HUES6 (cell line): ENCODE results near the gene LRRC45.
A peak's percentile ranks its signal among the peaks of the same experiment; 100 is the strongest.

Experiments used
- H3K27ac ChIP-seq: 2 replicates; pipeline ENCODE4 v1.7.0; 2013; ENCODE audit warnings: low read depth, mild to moderate bottlenecking, low read length, inconsistent platforms
- H3K27me3 ChIP-seq: 2 replicates; pipeline ENCODE4 v1.6.1; 2013; ENCODE audit warnings: low read length; ENCODE audit not compliant: control insufficient read depth, insufficient read depth
- H3K36me3 ChIP-seq: 2 replicates; pipeline ENCODE4 v1.6.1; 2013; ENCODE audit warnings: low read length; ENCODE audit not compliant: control insufficient read depth, insufficient read depth
- H3K4me1 ChIP-seq: 2 replicates; pipeline ENCODE4 v1.6.1; 2013; ENCODE audit warnings: low read length; ENCODE audit not compliant: control insufficient read depth, insufficient read depth
- H3K4me3 ChIP-seq: 2 replicates; pipeline ENCODE4 v1.5.1; 2013; ENCODE audit warnings: low read depth, low read length
- H3K9ac ChIP-seq: one replicate; pipeline ENCODE4 v1.6.1; 2013; ENCODE audit warnings: mild to moderate bottlenecking, low read length
- H3K9me3 ChIP-seq: 2 replicates; pipeline ENCODE4 v1.6.1; 2013; ENCODE audit warnings: low read depth, low read length; ENCODE audit not compliant: control insufficient read depth, insufficient read depth

Gene LRRC45

GRCh38 chr17:82063424-82064415 is 40.6 kb downstream of the LRRC45 start:
- peak overlapping the region; percentile 85 for H3K4me3 ChIP-seq
- 0 out of 2 replicates have a peak, but pooled peaks cover 4% of the 10 kb centered on the region for H3K4me1 ChIP-seq
- H3K9ac ChIP-seq: no peak overlapping the region

GRCh38 chr17:82064433-82065192 is 41.5 kb downstream of the LRRC45 start:
- H3K4me1 ChIP-seq: 0 out of 2 replicates have a peak, but pooled peaks cover 4% of the 10 kb centered on the region
- no peaks in the 10 kb centered on the region for H3K9me3 ChIP-seq
- 0 out of 2 replicates have a peak overlapping the region, but pooled peaks have one; percentile 19 for H3K27ac ChIP-seq
- peak overlapping the region; percentile 84 for H3K9ac ChIP-seq
- H3K4me3 ChIP-seq: peak overlapping the region; percentile 85
- H3K27me3 ChIP-seq: no peaks in the 10 kb centered on the region
- H3K36me3 ChIP-seq: peaks cover 40% of the 10 kb centered on the region

More at GRCh38 chr17:82063424-82064415, 40.6 kb downstream of the LRRC45 start:
- no peak overlapping the region for H3K27ac ChIP-seq
- no peaks in the 10 kb centered on the region for H3K9me3 ChIP-seq
- no peaks in the 10 kb centered on the region for H3K27me3 ChIP-seq
- H3K36me3 ChIP-seq: peaks cover 49% of the 10 kb centered on the region

- Histone ChIP-seq H3K27ac (0 out of 2 replicates have a peak overlapping the region, but pooled peaks have one; percentile 19), H3K9me3 (no peaks in the 10 kb centered on the region), H3K4me1 (0 out of 2 replicates have a peak, but pooled peaks cover 4% of the 10 kb centered on the region), H3K9ac (peak overlapping the region; percentile 84), H3K27me3 (no peaks in the 10 kb centered on the region; the same call in 1 of the 2 replicates), H3K4me3 (peak overlapping the region; percentile 85), H3K36me3 (peaks cover 35% of the 10 kb centered on the region)
Observed at GRCh38 chr17:82065193-82065637, 42.1 kb downstream of the LRRC45 start.

GRCh38 chr17:82065638-82066303 is 42.7 kb downstream of the LRRC45 start, which contains the start of gene DUS1L:
Gene DUS1L, minus strand, starts transcription at chr17:82065804. Its CDS starts 745 bp downstream, at chr17:82065059.
- Histone ChIP-seq H3K4me3 (peak within 1 kb of the TSS; percentile 85), H3K27ac (0 out of 2 replicates have a peak within 1 kb of the TSS, but pooled peaks have one; percentile 19), H3K4me1 (0 out of 2 replicates have a peak, but pooled peaks cover 4% of the 10 kb centered on the region), H3K27me3 (no peaks in the 10 kb centered on the region; the same call in 1 of the 2 replicates), H3K9ac (peak within 1 kb of the TSS; percentile 84), H3K36me3 (peaks cover 29% of the 10 kb centered on the region), H3K9me3 (no peaks in the 10 kb centered on the region)

GRCh38 chr17:82070611-82071010 is 47.5 kb downstream of the LRRC45 start:
- Histone ChIP-seq H3K36me3 (no peaks in the 10 kb centered on the region), H3K9me3 (no peaks in the 10 kb centered on the region), H3K9ac (no peak overlapping the region), H3K27me3 (no peaks in the 10 kb centered on the region; the same call in 1 of the 2 replicates), H3K4me3 (no peak overlapping the region), H3K4me1 (no peaks in the 10 kb centered on the region), H3K27ac (no peak overlapping the region)

- H3K27ac ChIP-seq: no peak overlapping the region
- no peaks in the 10 kb centered on the region; the same call in 1 of the 2 replicates for H3K27me3 ChIP-seq
- H3K9me3 ChIP-seq: no peaks in the 10 kb centered on the region
- no peaks in the 10 kb centered on the region for H3K36me3 ChIP-seq
- no peaks in the 10 kb centered on the region for H3K4me1 ChIP-seq
- H3K4me3 ChIP-seq: no peak overlapping the region
- no peak overlapping the region for H3K9ac ChIP-seq
Observed at GRCh38 chr17:82072827-82073226, 49.7 kb downstream of the LRRC45 start.

GRCh38 chr17:82073446-82073845 is 50.3 kb downstream of the LRRC45 start:
- Histone ChIP-seq H3K4me1 (no peaks in the 10 kb centered on the region), H3K27me3 (no peaks in the 10 kb centered on the region; the same call in 1 of the 2 replicates), H3K4me3 (no peak overlapping the region), H3K9me3 (no peaks in the 10 kb centered on the region), H3K27ac (no peak overlapping the region), H3K9ac (no peak overlapping the region), H3K36me3 (peaks cover 5% of the 10 kb centered on the region)

GRCh38 chr17:82076018-82076784 is 53.1 kb downstream of the LRRC45 start:
- Histone ChIP-seq H3K4me3 (no peak overlapping the region), H3K36me3 (peaks cover 32% of the 10 kb centered on the region), H3K27me3 (no peaks in the 10 kb centered on the region), H3K9me3 (no peaks in the 10 kb centered on the region), H3K9ac (no peak overlapping the region), H3K4me1 (no peaks in the 10 kb centered on the region), H3K27ac (no peak overlapping the region)

GRCh38 chr17:82076785-82077591 is 53.9 kb downstream of the LRRC45 start:
- Histone ChIP-seq H3K36me3 (peaks cover 39% of the 10 kb centered on the region), H3K27me3 (no peaks in the 10 kb centered on the region), H3K4me3 (no peak overlapping the region), H3K9me3 (no peaks in the 10 kb centered on the region), H3K9ac (no peak overlapping the region), H3K4me1 (no peaks in the 10 kb centered on the region), H3K27ac (no peak overlapping the region)
